Panc1 (cell line): ENCODE data around the gene PACSIN1. TPM values are rescaled to one million over a fixed set of nuclear protein-coding genes. Genes with fewer than 3 reads are reported as not detected.

Source experiments
- ATAC-seq: fragments of 200-7000 bp; cut with Tn5 transposase; 2 replicates; pipeline ENCODE4 v1.9.1; 2020; ENCODE audit warnings: mild to moderate bottlenecking, moderate library complexity
- BruUV-seq: library from RNA; stranded (reverse); fragments of 400-500 nt; replicated peaks from 2 replicates; lab custom pipeline; 2021; lab: Mats Ljungman, UMichigan
- CTCF ChIA-PET: fragments of 300-600 bp; sonication (Branson Sonifier 250); formaldehyde crosslinking; loops from one replicate; lab custom pipeline; 2022; ENCODE audit warnings: antibody characterized with exemption; lab: Charles Lee
- POLR2A ChIA-PET: fragments of 300-600 bp; sonication (Branson Sonifier 250); formaldehyde crosslinking; loops from one replicate; lab custom pipeline; 2022; ENCODE audit warnings: antibody characterized with exemption; lab: Charles Lee
- DNase-seq: peaks from one replicate; pipeline ENCODE4 v3.0.0-alpha.2; 2010; ENCODE audit warnings: low read depth, low spot score
- H3K27ac ChIP-seq: 2 replicates; pipeline ENCODE4 v1.5.1; 2011; ENCODE audit warnings: mild to moderate bottlenecking, low read length, inconsistent platforms
- H3K27me3 ChIP-seq: fragments of 200-500 bp; sonication (Bioruptor generic); 2 replicates; pipeline ENCODE4 v1.6.0; 2014; ENCODE audit warnings: low read length, inconsistent platforms; ENCODE audit not compliant: control insufficient read depth, insufficient read depth
- H3K36me3 ChIP-seq: fragments of 200-500 bp; sonication (Bioruptor generic); 2 replicates; pipeline ENCODE4 v1.5.1; 2014; ENCODE audit warnings: inconsistent platforms, mild to moderate bottlenecking, low read length, moderate library complexity; ENCODE audit not compliant: control insufficient read depth, insufficient read depth
- H3K4me1 ChIP-seq: 2 replicates; pipeline ENCODE4 v1.5.1; 2011; ENCODE audit warnings: inconsistent platforms, mild to moderate bottlenecking, low read length, moderate library complexity; ENCODE audit not compliant: control insufficient read depth, insufficient read depth
- H3K4me3 ChIP-seq, 2 experiments: 2 replicates each; pipeline ENCODE4 v1.5.1; 2011 to 2012; ENCODE audit warnings: low read depth in 2 of 2, low read length in 2 of 2, mild to moderate bottlenecking in 2 of 2, inconsistent platforms in 1 of 2, moderate library complexity in 1 of 2
- H3K9me3 ChIP-seq: fragments of 200-500 bp; sonication (Bioruptor generic); 2 replicates; pipeline ENCODE4 v1.5.1; 2014; ENCODE audit warnings: low read depth, mild to moderate bottlenecking, inconsistent platforms, low read length, moderate library complexity; ENCODE audit not compliant: control insufficient read depth, insufficient read depth
- POLR2AphosphoS5 ChIP-seq: IDR thresholded peaks from 2 replicates; pipeline ENCODE4 v1.6.1; 2012; ENCODE audit warnings: mild to moderate bottlenecking, low read depth, low read length, moderate library complexity
- REST ChIP-seq, 2 experiments: IDR thresholded peaks; 2 replicates each; pipeline ENCODE4 v1.6.1; 2011 to 2012; ENCODE audit warnings: low read depth in 2 of 2, control low read depth in 1 of 2, low read length in 1 of 2, mild to moderate bottlenecking in 1 of 2, moderate library complexity in 1 of 2; ENCODE audit not compliant: insufficient read depth in 1 of 2
- SIN3A ChIP-seq: IDR thresholded peaks from 2 replicates; pipeline ENCODE4 v1.6.1; 2012; ENCODE audit warnings: low read depth, mild to moderate bottlenecking, low read length, moderate library complexity, borderline replicate concordance; ENCODE audit not compliant: insufficient read depth
- TCF7L2 ChIP-seq: IDR thresholded peaks from 2 replicates; pipeline ENCODE4 v1.6.1; 2011; ENCODE audit warnings: mild to moderate bottlenecking, low read depth, low read length, inconsistent platforms
- in situ Hi-C: cut with HindIII; loops from 2 replicates; pipeline ENCODE4 v1.10.0; 2016; ENCODE audit warnings: low sequenced_read_pairs, low pct_unique_long_range_greater_than_20kb
- intact Hi-C: fragments of 100-400 bp; cut with micrococcal nuclease; formaldehyde crosslinking; loops from one replicate; pipeline ENCODE4 v1.10.0; 2022; ENCODE audit not compliant: unreplicated experiment
- total RNA-seq: library from RNA; stranded (reverse); gene quantifications from one replicate; pipeline ENCODE4 v1.2.1, GENCODE V29; 2021; ENCODE audit not compliant: unreplicated experiment
- TF ChIP-seq, protein P1 (sequence below): fragments of 450-650 bp; IDR thresholded peaks from 2 replicates; pipeline ENCODE4 v1.5.1; 2017; ENCODE audit warnings: mild to moderate bottlenecking

PACSIN1 gene
- total RNA-seq, 1 experiment from 2014 or later = 0.18 TPM

DNA sequence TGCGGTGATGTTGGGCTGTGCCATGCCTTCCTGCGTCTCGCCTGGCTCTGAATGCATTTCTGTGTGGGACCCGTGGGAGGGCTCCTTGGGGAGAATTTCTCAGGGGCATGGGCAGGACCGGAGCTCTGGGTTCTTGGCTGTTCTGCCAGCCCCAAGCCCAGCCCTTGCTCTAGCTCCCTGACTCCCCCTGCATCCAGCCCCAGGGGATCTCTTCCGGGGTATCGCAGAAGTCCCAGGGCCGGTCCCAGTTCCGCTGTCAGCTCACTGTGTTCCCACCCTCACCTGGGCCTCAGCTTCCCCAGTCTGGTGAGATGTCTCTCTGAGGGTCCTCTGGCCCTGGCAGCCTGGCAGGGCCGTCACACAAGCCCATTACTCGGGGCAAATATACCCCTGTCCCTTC is 69.8 kb downstream of the PACSIN1 start:
- no peaks in the 10 kb centered on the region for H3K36me3 ChIP-seq
- ChIA-PET POLR2A (no interaction called here), CTCF (interaction anchor here (0.7 kb wide), 1 partner anchor 24 kb away, joined by 3 read pairs; no protein-coding TSS in a partner anchor)
- BruUV-seq = no TSS peak
- ATAC-seq (no peak), DNase-seq (no peak)
- TF ChIP-seq, protein P1, sequence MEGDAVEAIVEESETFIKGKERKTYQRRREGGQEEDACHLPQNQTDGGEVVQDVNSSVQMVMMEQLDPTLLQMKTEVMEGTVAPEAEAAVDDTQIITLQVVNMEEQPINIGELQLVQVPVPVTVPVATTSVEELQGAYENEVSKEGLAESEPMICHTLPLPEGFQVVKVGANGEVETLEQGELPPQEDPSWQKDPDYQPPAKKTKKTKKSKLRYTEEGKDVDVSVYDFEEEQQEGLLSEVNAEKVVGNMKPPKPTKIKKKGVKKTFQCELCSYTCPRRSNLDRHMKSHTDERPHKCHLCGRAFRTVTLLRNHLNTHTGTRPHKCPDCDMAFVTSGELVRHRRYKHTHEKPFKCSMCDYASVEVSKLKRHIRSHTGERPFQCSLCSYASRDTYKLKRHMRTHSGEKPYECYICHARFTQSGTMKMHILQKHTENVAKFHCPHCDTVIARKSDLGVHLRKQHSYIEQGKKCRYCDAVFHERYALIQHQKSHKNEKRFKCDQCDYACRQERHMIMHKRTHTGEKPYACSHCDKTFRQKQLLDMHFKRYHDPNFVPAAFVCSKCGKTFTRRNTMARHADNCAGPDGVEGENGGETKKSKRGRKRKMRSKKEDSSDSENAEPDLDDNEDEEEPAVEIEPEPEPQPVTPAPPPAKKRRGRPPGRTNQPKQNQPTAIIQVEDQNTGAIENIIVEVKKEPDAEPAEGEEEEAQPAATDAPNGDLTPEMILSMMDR = no peak
- TF ChIP-seq REST (IDR thresholded peaks at IDR 0.05; ENCODE audit: insufficient read depth in 1 of 2, low read depth in 2 of 2, low read length in 1 of 2) (no peak), POLR2AphosphoS5 (no peak), SIN3A (no peak), TCF7L2 (no peak)
- in situ Hi-C loops (no loop called here), intact Hi-C loops (no loop called here)
- no peak overlapping the region for H3K4me3 ChIP-seq
- no peaks in the 10 kb centered on the region for H3K27me3 ChIP-seq
- no peaks in the 10 kb centered on the region for H3K9me3 ChIP-seq
- H3K27ac ChIP-seq = peak overlapping the region; percentile 46
- H3K4me1 ChIP-seq = peaks cover 41% of the 10 kb centered on the region

DNA sequence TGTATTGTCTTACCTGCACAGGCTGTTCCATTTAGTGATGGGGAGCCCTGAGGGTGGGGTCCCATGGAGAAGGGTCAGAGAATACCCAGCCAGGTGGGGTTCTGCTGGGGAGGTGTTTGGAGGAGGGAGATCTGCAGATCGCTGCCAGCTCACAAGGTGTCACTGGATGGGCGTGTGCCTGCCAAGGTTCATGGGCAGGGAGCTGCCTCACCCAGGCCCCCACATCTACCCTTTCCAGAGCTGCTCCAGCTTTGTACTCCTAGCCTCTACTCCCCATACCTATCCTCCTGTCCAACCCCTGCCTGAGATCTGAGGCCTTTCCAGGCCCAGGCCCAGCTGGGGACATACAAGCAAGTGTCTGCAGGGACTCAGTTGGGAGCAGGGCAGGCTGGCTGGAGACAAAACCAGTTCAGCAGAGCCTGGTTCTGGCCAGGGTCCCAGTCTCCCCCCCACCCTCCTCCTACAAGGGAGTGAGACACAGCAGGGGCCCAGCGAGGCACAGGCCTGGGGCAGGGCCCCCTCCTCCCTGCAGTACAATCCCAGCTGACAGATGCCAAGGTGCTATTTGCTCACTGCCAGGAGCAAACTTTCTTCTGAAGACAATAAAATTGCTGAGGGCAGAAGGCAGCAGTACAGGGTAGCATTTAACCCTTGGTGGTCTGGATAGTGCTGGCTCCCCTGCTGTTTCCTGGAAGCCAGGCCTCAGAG is 70.5 kb downstream of the PACSIN1 start:
- Histone ChIP-seq H3K36me3 (no peaks in the 10 kb centered on the region), H3K9me3 (no peaks in the 10 kb centered on the region), H3K4me1 (peaks cover 41% of the 10 kb centered on the region), H3K4me3 (no peak overlapping the region), H3K27ac (peak overlapping the region; percentile 46), H3K27me3 (no peaks in the 10 kb centered on the region)
- intact Hi-C loops = no loop called here
- no TSS peak for BruUV-seq
- in situ Hi-C loops = no loop called here
- ChIA-PET POLR2A (interaction anchor here (1.0 kb wide), 1 partner anchor 44 kb away, joined by 3 read pairs; no protein-coding TSS in a partner anchor), CTCF (no interaction called here)
- TF ChIP-seq TCF7L2 (peak; percentile 93), SIN3A (no peak), POLR2AphosphoS5 (peak; percentile 64)
- DNase-seq = no peak
- peak; percentile 64 for ATAC-seq
